Stimulated activated CD8-positive, alpha-beta memory T cell treated with anti-CD3 and anti-CD28 coated beads, Interleukin-2, amount 100 ng/mL, for 1 hour (primary cell): ENCODE measurements around the gene TXNL4A.
"Not testable (repeated sequence)": the region's sequence is repeated elsewhere in the genome, so short reads cannot be mapped to it uniquely, and the experiment has no call there.

ENCODE experiments used
- DNase-seq, 2 donors: peaks; one replicate each; pipeline ENCODE4 v3.0.0-alpha.2; 2020; ENCODE audit warnings: low read depth in 2 of 2

TXNL4A gene

DNA sequence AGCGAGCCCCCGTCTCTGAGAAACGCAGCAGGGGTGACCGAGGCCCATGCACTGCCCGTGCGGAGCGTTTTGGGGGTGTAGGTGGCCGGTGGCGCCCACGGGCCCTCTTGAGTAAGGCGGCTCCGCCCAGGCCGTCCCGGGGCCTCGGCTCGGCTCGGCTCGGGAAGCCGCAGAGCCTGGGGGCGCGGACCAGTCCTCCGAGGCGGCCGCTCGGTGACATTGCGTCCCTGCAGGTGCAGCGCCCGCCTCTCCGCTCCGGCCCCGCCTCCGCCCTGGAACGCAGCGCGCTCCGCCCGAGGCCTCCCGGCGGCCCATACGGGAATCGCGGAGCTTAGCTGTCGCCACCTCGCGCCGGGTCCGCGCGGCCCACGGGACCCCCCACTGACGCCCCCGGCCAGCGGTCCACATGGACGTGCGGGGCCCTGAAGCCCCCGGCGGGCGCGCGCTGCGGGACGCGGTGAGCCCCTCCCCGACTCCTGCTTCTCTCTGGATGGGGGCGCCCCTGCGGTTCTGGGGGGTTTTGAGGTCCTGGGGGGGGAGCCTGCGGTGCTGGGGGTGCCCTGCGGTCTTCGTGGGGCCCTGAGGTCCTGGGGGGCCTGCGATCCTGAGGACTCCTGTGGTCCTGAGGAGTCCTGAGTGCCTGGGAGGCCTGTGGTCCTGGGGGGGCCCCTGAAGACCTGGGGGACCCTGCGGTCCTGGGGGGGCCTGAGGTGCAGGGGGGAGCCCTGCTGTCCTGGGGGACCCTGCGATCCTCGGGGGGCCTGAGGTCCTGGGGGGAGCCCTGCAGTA is 23.8 kb downstream of the TXNL4A start, which contains the start of gene HSBP1L1:
Gene HSBP1L1 (plus strand): TSS at position 314 of the 789 bp plus-strand sequence. CDS start 93 bp downstream, at position 407.
- peak; percentile 24 to 45 for DNase-seq

DNA sequence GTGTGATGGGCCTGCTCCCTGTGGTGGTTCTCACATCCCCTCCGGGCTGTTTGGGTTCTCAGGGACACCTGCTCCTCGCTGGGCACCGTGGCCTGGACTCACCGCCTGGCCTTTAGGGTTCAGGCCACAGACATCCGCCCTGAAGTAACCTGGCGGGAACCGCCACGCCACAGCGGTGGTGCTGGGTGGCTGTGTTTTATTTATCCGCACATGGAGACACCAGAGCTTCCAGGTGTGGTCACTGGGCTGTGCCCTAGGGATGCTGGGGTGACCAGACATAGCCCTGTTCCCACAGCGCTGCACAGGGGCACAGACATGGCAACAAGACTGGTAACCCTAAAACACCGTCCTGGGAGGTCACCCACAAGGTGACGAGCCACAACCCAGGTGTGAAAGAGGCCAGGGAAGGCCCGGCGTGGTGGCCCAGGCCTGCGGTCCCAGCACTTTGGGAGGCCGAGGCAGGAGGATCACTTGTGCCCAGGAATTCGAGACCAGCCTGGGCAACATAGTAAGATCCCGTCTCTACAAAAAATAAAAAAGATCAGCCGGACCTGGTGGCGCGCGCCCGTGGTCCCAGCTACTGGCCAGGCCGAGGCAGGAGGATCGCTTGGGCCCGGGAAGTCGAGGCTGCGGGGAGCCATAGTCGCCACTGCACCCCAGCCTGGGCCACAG is 24.6 kb downstream of the TXNL4A start:
- no peak for DNase-seq

DNA sequence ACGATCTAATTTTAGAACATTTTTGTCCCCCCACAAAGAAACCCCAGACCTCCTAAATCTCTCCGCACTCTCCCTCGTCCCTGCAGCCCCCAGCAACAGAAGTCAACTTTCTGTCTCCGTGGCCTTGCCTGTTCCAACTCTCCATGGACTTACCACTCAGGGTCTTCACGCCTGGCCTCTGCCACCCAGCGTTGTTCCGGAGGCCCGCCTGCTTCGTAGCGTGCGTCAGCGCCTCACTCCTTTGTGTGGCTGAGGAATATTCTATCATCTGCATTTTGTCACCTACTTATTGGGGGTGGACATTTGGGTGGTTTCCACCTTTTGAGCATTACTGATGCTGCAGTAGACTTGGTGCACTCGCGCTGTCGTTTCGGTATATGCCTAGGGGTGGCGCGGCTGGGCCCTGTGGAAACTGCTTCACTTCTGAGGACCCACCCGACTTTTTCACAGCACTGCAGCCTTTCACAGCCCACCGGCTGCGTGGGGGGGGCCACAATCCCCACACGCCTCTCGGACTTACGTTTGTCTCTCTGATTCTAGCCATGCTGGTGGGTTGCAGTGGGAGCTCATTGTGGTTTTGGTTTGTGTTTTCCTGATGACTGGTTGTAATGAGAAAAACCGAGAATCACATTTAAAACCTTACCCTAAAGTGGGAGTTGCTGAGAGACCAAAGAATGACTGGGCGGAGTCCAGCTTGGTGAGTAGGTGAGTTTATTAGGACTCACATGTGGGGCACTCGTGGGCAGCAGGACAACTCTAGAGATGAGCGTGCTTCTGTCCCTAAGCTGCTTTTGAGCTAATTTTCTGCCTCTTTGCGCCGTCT is 25.3 kb downstream of the TXNL4A start:
- no peak for DNase-seq

DNA sequence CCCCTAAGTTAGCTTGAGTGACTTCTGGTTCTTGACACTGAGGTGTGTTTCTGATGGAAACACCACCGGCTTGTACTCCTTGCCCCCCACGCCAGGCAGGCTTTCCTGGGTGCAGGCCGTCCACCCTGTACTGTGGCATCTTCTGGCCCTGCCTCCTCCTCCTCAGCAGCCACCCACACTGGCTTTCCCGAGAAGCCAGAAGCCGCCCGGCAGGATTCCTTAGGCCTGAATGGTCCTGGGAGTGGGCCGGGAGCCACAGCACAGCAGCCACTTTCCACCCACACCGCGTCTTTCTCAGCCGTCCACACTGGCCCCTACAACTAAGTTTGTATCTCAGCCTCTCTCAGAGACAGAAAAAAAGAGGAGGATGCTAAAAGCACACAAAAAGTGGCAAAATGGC is 26.1 kb downstream of the TXNL4A start:
- DNase-seq, result no peak

DNA sequence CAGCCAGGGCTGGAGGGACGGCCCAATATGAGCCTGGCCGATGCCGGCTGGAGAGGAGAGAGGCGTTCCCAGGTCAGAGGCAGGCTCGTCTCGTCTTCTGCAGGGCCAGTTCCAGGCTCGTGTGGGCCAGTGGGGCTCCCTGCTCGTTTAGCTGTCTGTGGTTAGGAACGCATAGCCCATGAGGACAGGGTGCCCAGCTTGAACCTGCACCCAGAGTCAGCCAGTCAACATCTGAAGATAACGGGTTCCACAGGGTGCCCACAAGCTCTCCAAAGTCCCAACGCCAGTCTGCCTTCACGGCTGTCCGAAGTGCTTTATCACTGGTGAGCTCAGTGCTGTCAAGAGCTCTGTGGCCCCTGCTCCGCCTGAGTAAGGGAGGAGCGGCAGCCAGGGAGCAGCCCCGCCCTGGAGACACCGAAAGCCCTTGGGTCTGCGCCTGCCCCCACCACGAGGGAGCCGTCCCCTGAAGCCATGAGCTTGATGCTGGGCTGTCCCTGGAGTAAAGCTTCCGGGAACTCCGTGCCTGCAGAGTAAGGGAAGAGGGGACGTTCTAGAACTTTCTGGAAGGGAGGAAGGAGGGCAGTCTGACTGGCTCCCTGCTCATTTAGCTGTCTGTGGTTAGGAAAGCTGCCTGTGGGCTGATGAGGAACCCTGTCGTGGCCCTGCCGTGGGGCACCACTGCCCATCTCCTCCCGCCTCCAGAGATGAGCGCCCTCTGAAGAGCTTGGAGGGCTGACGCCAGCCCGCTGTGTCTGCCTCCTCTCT is 26.7 kb downstream of the TXNL4A start:
- no peak for DNase-seq

DNA sequence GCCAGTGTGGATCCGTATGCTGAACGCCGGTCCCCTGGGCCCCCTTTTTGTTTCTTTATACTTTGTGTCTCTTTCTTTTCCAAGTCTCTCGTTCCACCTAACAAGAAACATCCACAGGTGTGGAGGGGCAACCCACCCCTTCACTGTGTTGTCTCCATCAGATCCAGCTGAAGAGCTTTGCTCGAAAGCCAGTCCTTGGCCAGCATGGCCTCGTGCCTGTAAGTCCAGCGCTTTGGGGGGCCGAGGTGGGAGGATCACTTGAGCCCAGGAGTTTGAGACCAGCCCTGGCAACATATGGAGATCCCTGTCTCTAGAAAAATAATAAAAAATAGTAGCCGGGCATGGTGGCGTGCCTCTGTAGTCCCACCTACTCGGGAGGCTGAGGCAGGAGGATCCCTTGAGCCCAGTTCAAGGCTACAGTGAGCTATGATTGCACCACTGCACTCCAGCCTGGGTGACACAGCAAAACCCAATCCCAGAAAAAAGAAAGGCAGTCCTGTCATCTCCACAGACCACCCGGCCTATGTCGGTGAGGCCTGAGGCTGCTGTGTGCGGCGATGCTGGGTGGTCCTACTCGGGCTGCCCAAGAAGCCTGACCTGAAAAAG is 27.3 kb downstream of the TXNL4A start:
- no peak for DNase-seq

DNA sequence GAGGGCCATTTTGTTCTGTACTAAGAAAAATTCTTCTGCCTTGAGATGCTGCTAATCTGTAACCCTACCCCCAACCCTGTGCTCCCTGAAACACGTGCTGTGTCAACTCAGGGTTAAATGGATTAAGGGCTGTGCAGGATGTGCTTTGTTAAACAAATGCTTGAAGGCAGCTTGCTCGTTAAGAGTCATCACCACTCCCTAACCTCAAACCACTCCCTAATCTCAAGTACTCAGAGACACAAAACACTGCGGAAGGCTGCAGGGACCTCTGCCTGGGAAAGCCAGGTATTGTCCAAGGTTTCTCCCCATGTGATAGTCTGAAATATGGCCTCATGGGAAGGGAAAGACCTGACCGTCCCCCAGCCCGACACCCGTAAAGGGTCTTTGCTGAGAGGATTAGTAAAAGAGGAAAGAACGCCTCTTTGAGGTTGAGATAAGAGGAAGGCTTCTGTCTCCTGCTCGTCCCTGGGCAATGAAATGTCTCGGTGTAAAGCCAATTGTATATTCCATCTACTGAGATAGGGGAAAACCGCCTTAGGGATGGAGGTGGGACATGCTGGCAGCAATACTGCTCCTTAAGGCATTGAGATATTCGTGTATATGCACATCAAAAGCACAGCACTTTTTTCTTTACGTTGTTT is 28.1 kb downstream of the TXNL4A start:
- not testable (repeated sequence) for DNase-seq

DNA sequence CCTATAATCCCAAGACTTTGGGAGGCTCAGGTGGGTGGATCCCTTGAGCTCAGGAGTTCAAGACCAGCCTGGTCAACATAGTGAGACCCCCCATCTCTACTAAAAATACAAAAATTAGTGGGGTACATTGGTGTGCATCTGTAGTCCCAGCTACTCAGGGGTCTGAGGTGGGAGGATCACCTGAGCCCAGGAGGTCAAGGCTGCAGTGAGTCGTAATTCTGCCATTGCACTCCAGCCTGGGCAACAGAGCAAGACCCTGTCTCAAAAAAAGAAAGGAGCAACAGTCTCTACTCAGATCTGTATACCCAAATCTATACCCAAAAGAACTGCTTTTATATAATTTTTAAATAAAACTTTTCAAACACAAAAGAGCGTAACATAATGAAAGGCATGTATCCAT is 29.4 kb downstream of the TXNL4A start:
- no peak for DNase-seq

DNA sequence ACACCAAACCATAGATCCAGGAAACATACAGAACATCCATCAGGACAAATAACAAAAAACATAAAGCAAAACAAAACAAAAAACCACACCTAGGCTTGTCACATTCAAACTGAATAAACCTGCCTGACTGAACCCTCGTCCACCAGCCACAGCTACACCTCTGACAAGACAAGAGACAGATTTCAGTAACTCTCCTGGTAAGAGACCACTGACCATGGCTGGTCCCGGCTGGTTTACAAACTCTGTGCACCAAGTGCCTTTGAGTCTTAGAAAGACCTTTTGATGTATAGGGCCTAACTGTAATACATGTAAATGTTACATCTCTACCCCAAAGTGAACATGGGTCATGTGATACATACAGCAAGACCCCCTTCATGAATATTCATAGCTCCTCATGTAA is 32.1 kb downstream of the TXNL4A start:
- no peak for DNase-seq

DNA sequence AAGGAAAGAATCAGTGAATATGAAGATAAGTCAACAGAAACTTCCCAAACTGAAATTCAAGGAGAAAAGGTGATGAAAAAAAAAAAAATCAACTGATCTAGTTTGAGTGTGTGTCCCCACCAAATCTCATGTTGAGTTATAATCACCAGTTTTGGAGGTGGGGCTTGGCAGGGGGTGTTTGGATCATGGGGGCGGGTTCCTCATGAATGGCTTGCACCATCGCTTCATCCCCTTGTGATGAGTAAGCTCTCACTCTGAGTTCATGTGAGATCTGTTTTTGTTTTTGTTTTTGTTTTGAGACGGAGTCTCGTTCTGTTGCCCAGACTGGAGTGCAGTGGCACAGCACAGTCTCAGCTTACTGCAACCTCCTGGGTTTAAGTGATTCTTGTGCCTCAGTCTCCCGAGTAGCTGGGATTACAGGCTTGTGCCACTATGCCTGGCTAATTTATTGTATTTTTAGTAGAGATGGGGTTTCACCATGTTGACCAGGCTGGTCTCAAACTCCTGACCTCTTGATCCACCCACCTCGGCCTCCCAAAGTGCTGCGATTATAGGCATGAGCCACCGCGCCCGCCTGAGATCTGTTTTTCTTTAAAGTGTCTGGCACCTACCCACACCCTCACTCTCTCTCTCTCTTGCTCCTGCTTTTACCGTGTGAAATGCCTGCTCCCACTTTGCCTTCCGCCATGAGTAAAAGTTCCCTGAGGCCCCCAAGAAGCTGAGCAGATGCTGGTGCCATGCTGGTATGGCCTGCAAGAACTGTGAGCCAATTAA is 32.9 kb downstream of the TXNL4A start:
- no peak for DNase-seq

DNA sequence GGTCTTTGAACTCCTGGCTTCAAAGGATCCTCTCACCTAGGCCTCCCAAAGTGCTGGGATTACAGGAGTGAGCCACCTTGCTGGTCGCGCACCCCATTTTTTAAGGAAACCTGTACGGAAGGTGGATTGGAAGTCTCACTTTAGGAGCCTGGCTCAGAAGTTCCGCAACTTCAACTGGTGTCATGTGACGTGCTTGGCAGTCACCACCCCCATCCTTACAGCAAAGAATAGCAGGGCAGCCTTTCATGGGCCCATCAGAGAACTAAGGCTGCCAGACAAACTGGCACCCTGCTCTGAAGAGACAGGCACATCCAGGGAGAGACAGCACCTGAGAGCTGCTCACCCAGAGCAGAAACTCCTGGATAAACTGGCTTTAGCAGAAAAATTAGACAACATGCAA is 33.6 kb downstream of the TXNL4A start:
- no peak for DNase-seq

DNA sequence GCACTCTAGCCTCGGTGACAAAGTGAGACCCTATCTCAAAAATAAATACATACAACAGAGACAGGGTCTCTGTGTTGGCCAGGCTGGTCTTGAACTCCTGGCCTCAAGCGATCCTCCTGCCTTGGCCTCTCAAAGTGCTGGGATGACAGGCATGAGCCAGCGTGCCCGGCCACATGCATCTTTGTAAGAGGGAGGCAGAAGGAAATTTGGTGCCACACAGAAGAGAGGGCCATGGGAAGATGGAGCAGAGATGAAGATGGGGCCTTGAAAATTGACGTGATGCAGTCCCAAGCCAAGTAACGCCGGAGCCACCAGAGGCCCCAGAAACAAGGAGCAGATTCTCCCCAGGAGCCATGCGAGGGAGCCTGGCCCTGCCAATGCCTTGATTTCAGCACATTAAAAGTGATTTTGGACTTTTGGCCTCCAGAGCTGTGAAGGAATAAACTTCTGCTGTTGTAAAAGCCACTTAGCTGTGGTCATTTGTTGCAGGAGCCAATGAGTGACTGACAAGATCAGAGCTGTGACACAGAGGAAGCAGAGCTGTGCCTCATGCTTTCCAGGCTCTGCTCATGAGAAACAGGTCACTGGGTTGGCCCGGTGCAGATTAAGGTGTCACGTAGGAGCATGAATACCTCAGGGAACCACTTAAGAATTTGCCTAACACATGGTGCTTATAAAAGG is 34.3 kb downstream of the TXNL4A start:
- DNase-seq, result no peak

DNA sequence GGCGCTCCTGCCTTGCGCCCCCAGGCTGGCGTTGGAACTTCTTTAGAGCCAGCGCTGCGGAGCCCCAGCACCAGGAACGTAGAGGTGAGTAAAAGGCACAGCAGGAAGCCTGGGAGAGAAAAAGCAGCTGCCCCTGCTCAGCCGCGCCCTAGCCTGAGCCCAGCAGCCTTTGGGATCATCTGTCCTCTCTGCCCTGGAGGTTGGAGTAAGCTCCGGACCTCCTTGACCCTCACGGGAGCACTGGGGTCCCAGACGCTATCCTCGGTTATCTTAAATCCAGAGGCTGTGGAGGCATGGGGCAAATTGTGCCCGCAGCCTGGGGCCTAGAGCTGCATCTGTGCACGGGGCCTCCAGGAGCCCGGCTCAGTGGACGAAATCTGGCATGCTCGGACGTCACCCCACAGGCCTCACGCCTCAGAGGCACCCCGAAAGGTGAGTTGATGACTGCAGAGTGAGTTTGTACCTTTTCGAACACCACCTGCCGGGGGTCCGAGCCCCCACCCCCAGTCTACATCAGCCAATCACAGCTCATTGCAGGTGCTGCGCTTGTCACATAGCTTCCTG is 35.3 kb downstream of the TXNL4A start:
- no peak for DNase-seq

DNA sequence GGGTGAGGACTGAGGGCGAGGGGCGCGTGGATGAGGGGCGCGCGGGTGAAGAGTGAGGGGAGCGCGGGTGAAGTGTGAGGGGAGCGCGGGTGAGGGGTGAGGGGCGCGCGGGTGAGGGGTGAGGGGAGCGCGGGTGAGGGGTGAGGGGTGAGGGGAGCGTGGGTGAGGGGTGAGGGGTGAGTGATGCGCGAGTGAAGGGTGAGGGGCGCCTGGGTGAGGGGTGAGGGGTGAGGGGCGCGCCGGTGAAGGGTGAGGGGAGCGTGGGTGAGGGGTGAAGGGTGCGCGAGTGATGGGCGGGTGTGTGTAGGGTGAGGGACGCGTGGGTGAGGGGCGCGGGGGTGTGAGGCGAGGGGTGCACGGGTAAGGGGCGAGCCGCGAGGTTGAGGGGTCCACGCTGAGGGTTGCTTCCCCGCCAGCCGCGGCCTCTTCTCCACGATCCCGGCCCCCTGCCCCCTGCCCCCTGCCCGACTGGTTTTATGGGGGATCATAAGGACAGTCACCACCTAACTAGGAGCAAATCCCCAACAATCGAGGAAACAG is 35.8 kb downstream of the TXNL4A start:
- DNase-seq, result no peak

DNA sequence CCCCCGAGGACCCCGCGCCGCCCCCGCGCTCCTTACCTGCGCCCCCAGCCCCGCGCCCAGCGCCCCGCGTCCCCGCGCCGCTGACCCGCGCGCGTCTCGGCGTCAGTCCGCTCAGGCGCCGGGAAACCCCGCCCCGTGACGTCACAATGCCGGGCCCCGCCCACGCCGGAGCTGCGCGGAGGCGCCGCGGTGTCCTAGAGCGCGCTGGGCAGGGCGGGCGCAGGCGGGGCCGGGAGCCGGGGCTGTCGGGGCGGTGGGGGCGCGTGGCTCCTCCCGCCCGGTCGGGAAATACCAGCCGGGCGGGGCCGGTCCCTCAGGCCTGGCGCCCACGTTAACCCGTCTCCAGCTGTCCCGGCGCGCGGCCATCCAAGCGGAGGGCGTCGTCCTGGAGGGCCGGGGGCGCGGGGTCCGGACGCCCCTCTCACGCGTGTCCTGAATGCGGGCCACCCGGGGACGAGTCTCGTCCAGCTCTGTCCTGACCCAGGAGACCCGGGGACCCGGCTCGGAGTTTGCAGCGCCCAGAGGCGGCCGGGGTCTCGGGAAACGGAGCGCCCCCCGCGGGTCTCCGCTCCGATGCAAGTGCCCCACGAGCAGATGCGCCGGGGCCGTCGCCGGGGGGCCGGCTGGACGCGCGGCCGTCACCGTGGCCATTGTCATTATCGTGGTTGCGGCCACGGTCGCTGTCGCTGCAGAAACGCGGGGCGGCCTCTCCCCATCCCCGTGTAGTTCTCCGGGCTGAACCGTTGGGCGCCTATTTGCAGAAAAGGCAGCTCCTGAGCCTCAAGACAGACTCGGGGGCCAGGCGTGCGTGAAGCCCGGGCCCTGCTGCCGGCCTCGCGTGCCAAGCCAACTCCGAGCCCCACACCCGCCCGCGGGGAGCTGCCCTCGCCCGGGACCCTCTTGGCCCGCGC is 36.6 kb downstream of the TXNL4A start, which contains the start of gene SLC66A2:
Gene SLC66A2 (minus strand): TSS at position 109 of the 911 bp plus-strand sequence. CDS start 727 bp downstream, outside the sequence.
- peak; percentile 92 to 95 for DNase-seq

DNA sequence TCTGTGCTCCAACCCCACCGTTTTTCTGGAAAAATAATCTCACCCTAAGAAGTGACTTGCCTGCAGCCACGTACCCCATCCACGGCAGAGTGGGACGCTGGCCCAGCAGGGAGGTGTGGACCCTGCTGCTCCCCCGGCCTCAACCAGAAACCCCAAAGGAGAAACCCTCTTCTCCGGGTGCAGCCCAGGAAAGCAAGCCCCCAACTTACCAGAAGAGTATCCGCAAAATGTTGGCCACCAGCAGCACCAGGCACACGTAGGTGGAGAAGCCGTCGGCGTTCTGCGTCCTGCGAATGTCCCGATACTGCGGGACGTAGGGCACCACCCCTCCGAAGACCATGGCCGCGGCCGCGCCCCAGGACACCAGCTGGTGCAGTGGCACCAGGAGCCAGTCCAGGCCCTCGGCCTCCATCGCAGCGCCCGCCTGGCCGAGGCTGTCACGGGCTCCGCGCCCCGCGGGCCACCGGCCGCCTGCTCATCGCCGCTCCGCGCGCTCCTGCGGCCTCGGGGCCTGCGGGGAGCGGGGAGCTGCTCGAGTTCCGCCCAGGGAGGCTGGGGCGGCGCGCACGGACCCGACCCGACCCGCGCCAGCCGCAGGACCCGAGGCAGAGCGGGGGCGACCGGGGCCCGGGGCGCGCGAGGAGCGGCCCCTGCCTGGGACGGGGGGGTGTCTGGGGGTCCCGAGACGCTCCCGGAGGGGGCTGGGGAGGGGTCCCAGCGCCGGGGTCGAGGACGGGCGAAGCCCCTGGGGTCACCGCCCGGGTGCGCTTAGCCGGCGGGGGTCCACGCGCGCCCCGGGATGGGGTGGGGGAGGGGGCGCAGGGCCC is 37.6 kb downstream of the TXNL4A start:
- DNase-seq, result no peak
